GM23338 (cell line): ENCODE data around the gene TUBG1. TPM values are rescaled to one million over a fixed set of nuclear protein-coding genes. Genes with fewer than 3 reads are reported as not detected.

Experiments used
- ATAC-seq: fragments of 200-7000 bp; cut with Tn5 transposase; 3 replicates; pipeline ENCODE4 v1.9.1; 2020
- DNase-seq: peaks from one replicate; pipeline ENCODE4 v3.0.0-alpha.2; 2015; ENCODE audit warnings: low spot score
- H2AFZ ChIP-seq: fragments of 200-600 bp; sonication (generic); 2 replicates; pipeline ENCODE4 v1.8.0; 2016; ENCODE audit warnings: antibody characterized with exemption, mild to moderate bottlenecking, moderate library complexity
- H3F3A ChIP-seq: fragments of 200-600 bp; sonication (generic); replicated peaks from 2 replicates; pipeline ENCODE4 v1.8.0; 2017; ENCODE audit warnings: antibody characterized with exemption, mixed run types, low read depth
- H3K27ac ChIP-seq: fragments of 200-600 bp; sonication (generic); 2 replicates; pipeline ENCODE4 v1.6.1; 2016; ENCODE audit warnings: low read depth
- H3K27me3 ChIP-seq: fragments of 200-600 bp; sonication (generic); 2 replicates; pipeline ENCODE4 v1.8.0; 2016; ENCODE audit warnings: mild to moderate bottlenecking, mixed run types, moderate library complexity; ENCODE audit not compliant: insufficient read depth
- H3K36me3 ChIP-seq: fragments of 200-600 bp; sonication (generic); 2 replicates; pipeline ENCODE4 v1.8.0; 2016; ENCODE audit warnings: mild to moderate bottlenecking; ENCODE audit not compliant: insufficient read depth
- H3K4me1 ChIP-seq: fragments of 200-600 bp; sonication (generic); 2 replicates; pipeline ENCODE4 v1.8.0; 2016; ENCODE audit warnings: mild to moderate bottlenecking, moderate library complexity; ENCODE audit not compliant: insufficient read depth
- H3K4me2 ChIP-seq: fragments of 200-600 bp; sonication (generic); 2 replicates; pipeline ENCODE4 v1.7.1; 2017; ENCODE audit warnings: mixed run types
- H3K4me3 ChIP-seq: fragments of 200-600 bp; sonication (generic); 2 replicates; pipeline ENCODE4 v1.6.1; 2016; ENCODE audit warnings: mixed run types
- H3K79me2 ChIP-seq: fragments of 200-600 bp; sonication (generic); replicated peaks from 2 replicates; pipeline ENCODE4 v1.8.0; 2017; ENCODE audit warnings: mild to moderate bottlenecking; ENCODE audit not compliant: insufficient read depth
- H3K9me2 ChIP-seq: fragments of 200-600 bp; sonication (generic); 2 replicates; pipeline ENCODE4 v1.8.0; 2017; ENCODE audit not compliant: insufficient read depth
- H4K20me1 ChIP-seq: fragments of 200-600 bp; sonication (generic); replicated peaks from 2 replicates; pipeline ENCODE4 v1.8.0; 2017; ENCODE audit warnings: mild to moderate bottlenecking; ENCODE audit not compliant: insufficient read depth
- H3K27ac Mint-ChIP-seq: 2 replicates; pipeline ENCODE4 v1.8.0; 2020; ENCODE audit warnings: inconsistent platforms, mild to moderate bottlenecking, moderate library complexity, mixed read lengths
- H3K27me3 Mint-ChIP-seq: 3 replicates; pipeline ENCODE4 v1.8.0; 2022; ENCODE audit warnings: low read depth, mild to moderate bottlenecking, moderate library complexity, mixed read lengths, inconsistent platforms; ENCODE audit not compliant: insufficient read depth, poor library complexity
- H3K36me3 Mint-ChIP-seq: 3 replicates; pipeline ENCODE4 v1.8.0; 2021; ENCODE audit warnings: low read depth, mild to moderate bottlenecking, inconsistent platforms, moderate library complexity, mixed read lengths
- H3K4me1 Mint-ChIP-seq: 3 replicates; pipeline ENCODE4 v1.8.0; 2020; ENCODE audit warnings: mild to moderate bottlenecking, inconsistent platforms, mixed read lengths
- H3K4me3 Mint-ChIP-seq: 3 replicates; pipeline ENCODE4 v1.8.0; 2021; ENCODE audit warnings: moderate library complexity, mild to moderate bottlenecking, inconsistent platforms, mixed read lengths
- H3K9me3 Mint-ChIP-seq: 3 replicates; pipeline ENCODE4 v1.8.0; 2020; ENCODE audit warnings: moderate library complexity, mild to moderate bottlenecking, inconsistent platforms, mixed read lengths
- EZH2 ChIP-seq: fragments of 200-600 bp; sonication (generic); IDR thresholded peaks from one replicate; pipeline ENCODE4 v1.8.0; 2017; ENCODE audit warnings: antibody characterized with exemption, mild to moderate bottlenecking, low read depth; ENCODE audit not compliant: unreplicated experiment
- EZH2phosphoT487 ChIP-seq: fragments of 200-600 bp; sonication (generic); IDR thresholded peaks from one replicate; pipeline ENCODE4 v1.8.1; 2018; ENCODE audit warnings: antibody characterized with exemption; ENCODE audit not compliant: unreplicated experiment
- JUNB ChIP-seq: IDR thresholded peaks from one replicate; pipeline ENCODE4 v1.6.1; 2016; ENCODE audit warnings: antibody characterized with exemption; ENCODE audit not compliant: unreplicated experiment
- NANOG ChIP-seq: IDR thresholded peaks from 2 replicates; pipeline ENCODE4 v1.6.1; 2016; ENCODE audit warnings: antibody characterized with exemption, borderline replicate concordance
- POLR2AphosphoS5 ChIP-seq: IDR thresholded peaks from 2 replicates; pipeline ENCODE4 v1.6.1; 2016; ENCODE audit warnings: antibody characterized with exemption, low read depth
- STAT1 ChIP-seq: IDR thresholded peaks from one replicate; pipeline ENCODE4 v1.6.1; 2016; ENCODE audit warnings: antibody characterized with exemption; ENCODE audit not compliant: unreplicated experiment
- ZNF114 ChIP-seq: fragments of 250-450 bp; sonication (Bioruptor Pico); IDR thresholded peaks from 2 replicates; pipeline ENCODE4 v1.5.0; 2020; ENCODE audit warnings: mild to moderate bottlenecking, moderate library complexity
- ZNF331 ChIP-seq: fragments of 250-450 bp; sonication (Bioruptor Pico); IDR thresholded peaks from 2 replicates; pipeline ENCODE4 v1.5.0; 2020; ENCODE audit warnings: low read depth, mild to moderate bottlenecking, moderate library complexity
- polyA plus RNA-seq: library from polyadenylated mRNA; unstranded; fragments of >200 nt; fragmentation: Nextera tagmentation; extraction: Ambion mirVana; gene quantifications from 2 replicates; pipeline ENCODE4 v1.2.1, GENCODE V29; 2016
- total RNA-seq: library from RNA; depleted of rRNA; stranded (reverse); fragments of >200 nt; shearing (Covaris generic); gene quantifications from 2 replicates; pipeline ENCODE4 v1.2.3, GENCODE V29; 2014
- TF ChIP-seq, protein P1 (sequence below): fragments of 250-450 bp; sonication (Bioruptor Pico); IDR thresholded peaks from 2 replicates; pipeline ENCODE4 v1.5.0; 2020; ENCODE audit warnings: mild to moderate bottlenecking, moderate library complexity
- TF ChIP-seq, protein P2 (sequence below): IDR thresholded peaks from one replicate; pipeline ENCODE4 v1.6.1; 2018; ENCODE audit warnings: antibody characterized with exemption; ENCODE audit not compliant: unreplicated experiment

The TUBG1 gene
- total and polyA plus RNA-seq, 2 experiments from 2014 or later: 101 to 117 TPM

DNA sequence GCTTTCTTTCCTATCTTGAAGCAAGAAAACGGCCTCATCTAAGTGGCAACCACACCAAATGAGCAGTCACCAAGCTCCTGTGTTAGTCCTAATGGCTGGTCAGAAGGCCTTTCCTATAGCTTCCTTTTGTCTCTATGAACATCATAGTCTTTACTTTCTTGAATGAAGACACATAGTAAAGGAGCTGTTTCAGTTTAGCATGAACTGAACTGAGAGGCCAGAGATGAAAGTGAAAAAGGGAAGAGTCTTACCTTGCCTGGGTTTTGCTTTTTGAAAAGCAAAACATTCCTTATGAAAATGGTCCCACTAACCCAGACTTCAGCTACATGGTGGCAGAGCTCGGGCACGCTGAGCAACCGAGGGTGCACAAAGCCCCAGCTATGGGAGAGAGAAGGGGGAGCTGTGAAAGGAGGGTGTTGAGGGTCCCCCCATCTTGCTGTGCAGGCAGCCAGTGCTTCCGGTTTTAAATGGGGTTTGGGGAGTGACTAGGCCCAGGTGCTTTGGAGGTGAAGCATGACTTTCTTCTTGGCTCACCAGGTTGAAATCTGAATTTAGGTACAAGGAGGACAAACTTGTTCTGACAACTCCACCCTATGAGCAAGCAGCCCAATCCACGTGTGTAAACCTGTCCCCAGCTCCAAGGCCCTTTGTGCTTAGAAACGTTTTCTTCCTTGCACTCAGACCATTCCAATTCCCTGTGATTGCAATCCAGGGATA lies 22.8 kb upstream of the TUBG1 start:
- Histone ChIP-seq H3K9me2 (no peaks in the 10 kb centered on the region), H3K27me3 (no peaks in the 10 kb centered on the region), H4K20me1 (0 out of 2 replicates have a peak, but pooled peaks cover 4% of the 10 kb centered on the region), H2AFZ (no peak overlapping the region), H3K4me1 (no peaks in the 10 kb centered on the region), H3K4me2 (no peak overlapping the region), H3K4me3 (no peak overlapping the region), H3F3A (no peaks in the 10 kb centered on the region), H3K36me3 (peaks cover 29% of the 10 kb centered on the region), H3K79me2 (no peaks in the 10 kb centered on the region), H3K27ac (0 out of 2 replicates have a peak overlapping the region, but pooled peaks have one; percentile 14)
- peaks cover 5% of the 10 kb centered on the region for H3K27me3 Mint-ChIP-seq
- no peak for TF ChIP-seq ZNF114 (CRISPR knock-in tag)
- no peak for TF ChIP-seq EZH2phosphoT487
- TF ChIP-seq EZH2: no peak
- no peaks in the 10 kb centered on the region for H3K4me1 Mint-ChIP-seq
- ATAC-seq (no peak), DNase-seq (no peak)
- no peaks in the 10 kb centered on the region for H3K9me3 Mint-ChIP-seq
- no peak overlapping the region; the same call in 2 of the 3 replicates for H3K4me3 Mint-ChIP-seq
- H3K27ac Mint-ChIP-seq: no peak overlapping the region
- H3K36me3 Mint-ChIP-seq: peaks cover 57% of the 10 kb centered on the region

DNA sequence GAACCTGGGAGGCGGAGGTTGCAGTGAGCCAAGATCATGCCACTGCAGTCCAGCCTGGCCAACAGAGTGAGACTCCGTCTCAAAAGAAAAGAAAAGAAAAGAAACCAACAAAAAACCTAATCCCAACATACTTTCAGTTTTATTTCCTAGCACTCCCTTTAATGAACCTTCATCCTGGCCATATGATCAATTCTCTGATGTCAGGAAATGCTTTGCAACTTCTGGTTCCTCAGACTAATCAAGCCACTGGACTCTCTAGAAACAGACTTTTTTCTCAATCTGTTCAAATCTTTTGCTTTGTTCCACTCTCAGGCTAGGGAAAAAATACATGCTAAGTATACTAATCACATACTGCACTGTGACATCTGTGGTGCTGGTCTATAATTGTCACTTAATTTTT lies 18.6 kb upstream of the TUBG1 start:
- H3K4me1 ChIP-seq: no peaks in the 10 kb centered on the region
- TF ChIP-seq NANOG: no peak
- TF ChIP-seq STAT1: no peak
- TF ChIP-seq EZH2: no peak
- TF ChIP-seq ZNF331 (CRISPR knock-in tag): no peak
- TF ChIP-seq, protein P1, sequence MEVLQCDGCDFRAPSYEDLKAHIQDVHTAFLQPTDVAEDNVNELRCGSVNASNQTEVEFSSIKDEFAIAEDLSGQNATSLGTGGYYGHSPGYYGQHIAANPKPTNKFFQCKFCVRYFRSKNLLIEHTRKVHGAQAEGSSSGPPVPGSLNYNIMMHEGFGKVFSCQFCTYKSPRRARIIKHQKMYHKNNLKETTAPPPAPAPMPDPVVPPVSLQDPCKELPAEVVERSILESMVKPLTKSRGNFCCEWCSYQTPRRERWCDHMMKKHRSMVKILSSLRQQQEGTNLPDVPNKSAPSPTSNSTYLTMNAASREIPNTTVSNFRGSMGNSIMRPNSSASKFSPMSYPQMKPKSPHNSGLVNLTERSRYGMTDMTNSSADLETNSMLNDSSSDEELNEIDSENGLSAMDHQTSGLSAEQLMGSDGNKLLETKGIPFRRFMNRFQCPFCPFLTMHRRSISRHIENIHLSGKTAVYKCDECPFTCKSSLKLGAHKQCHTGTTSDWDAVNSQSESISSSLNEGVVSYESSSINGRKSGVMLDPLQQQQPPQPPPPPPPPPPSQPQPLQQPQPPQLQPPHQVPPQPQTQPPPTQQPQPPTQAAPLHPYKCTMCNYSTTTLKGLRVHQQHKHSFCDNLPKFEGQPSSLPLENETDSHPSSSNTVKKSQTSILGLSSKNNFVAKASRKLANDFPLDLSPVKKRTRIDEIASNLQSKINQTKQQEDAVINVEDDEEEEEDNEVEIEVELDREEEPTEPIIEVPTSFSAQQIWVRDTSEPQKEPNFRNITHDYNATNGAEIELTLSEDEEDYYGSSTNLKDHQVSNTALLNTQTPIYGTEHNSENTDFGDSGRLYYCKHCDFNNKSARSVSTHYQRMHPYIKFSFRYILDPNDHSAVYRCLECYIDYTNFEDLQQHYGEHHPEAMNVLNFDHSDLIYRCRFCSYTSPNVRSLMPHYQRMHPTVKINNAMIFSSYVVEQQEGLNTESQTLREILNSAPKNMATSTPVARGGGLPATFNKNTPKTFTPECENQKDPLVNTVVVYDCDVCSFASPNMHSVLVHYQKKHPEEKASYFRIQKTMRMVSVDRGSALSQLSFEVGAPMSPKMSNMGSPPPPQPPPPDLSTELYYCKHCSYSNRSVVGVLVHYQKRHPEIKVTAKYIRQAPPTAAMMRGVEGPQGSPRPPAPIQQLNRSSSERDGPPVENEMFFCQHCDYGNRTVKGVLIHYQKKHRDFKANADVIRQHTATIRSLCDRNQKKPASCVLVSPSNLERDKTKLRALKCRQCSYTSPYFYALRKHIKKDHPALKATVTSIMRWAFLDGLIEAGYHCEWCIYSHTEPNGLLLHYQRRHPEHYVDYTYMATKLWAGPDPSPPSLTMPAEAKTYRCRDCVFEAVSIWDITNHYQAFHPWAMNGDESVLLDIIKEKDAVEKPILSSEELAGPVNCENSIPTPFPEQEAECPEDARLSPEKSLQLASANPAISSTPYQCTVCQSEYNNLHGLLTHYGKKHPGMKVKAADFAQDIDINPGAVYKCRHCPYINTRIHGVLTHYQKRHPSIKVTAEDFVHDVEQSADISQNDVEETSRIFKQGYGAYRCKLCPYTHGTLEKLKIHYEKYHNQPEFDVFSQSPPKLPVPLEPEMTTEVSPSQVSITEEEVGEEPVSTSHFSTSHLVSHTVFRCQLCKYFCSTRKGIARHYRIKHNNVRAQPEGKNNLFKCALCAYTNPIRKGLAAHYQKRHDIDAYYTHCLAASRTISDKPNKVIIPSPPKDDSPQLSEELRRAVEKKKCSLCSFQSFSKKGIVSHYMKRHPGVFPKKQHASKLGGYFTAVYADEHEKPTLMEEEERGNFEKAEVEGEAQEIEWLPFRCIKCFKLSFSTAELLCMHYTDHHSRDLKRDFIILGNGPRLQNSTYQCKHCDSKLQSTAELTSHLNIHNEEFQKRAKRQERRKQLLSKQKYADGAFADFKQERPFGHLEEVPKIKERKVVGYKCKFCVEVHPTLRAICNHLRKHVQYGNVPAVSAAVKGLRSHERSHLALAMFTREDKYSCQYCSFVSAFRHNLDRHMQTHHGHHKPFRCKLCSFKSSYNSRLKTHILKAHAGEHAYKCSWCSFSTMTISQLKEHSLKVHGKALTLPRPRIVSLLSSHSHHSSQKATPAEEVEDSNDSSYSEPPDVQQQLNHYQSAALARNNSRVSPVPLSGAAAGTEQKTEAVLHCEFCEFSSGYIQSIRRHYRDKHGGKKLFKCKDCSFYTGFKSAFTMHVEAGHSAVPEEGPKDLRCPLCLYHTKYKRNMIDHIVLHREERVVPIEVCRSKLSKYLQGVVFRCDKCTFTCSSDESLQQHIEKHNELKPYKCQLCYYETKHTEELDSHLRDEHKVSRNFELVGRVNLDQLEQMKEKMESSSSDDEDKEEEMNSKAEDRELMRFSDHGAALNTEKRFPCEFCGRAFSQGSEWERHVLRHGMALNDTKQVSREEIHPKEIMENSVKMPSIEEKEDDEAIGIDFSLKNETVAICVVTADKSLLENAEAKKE (CRISPR knock-in tag): no peak
- TF ChIP-seq JUNB: no peak
- TF ChIP-seq, protein P2, sequence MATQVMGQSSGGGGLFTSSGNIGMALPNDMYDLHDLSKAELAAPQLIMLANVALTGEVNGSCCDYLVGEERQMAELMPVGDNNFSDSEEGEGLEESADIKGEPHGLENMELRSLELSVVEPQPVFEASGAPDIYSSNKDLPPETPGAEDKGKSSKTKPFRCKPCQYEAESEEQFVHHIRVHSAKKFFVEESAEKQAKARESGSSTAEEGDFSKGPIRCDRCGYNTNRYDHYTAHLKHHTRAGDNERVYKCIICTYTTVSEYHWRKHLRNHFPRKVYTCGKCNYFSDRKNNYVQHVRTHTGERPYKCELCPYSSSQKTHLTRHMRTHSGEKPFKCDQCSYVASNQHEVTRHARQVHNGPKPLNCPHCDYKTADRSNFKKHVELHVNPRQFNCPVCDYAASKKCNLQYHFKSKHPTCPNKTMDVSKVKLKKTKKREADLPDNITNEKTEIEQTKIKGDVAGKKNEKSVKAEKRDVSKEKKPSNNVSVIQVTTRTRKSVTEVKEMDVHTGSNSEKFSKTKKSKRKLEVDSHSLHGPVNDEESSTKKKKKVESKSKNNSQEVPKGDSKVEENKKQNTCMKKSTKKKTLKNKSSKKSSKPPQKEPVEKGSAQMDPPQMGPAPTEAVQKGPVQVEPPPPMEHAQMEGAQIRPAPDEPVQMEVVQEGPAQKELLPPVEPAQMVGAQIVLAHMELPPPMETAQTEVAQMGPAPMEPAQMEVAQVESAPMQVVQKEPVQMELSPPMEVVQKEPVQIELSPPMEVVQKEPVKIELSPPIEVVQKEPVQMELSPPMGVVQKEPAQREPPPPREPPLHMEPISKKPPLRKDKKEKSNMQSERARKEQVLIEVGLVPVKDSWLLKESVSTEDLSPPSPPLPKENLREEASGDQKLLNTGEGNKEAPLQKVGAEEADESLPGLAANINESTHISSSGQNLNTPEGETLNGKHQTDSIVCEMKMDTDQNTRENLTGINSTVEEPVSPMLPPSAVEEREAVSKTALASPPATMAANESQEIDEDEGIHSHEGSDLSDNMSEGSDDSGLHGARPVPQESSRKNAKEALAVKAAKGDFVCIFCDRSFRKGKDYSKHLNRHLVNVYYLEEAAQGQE: no peak
- TF ChIP-seq POLR2AphosphoS5: no peak
- H3K27me3 ChIP-seq: no peaks in the 10 kb centered on the region
- Mint-ChIP-seq H3K36me3 (peaks cover 32% of the 10 kb centered on the region), H3K9me3 (no peaks in the 10 kb centered on the region), H3K27me3 (peaks cover 5% of the 10 kb centered on the region), H3K4me1 (no peaks in the 10 kb centered on the region), H3K27ac (no peak overlapping the region), H3K4me3 (no peak overlapping the region)
- no peaks in the 10 kb centered on the region for H3K9me2 ChIP-seq
- H2AFZ ChIP-seq: no peak overlapping the region
- no peak overlapping the region for H3K4me2 ChIP-seq
- H3K79me2 ChIP-seq: peaks cover 4% of the 10 kb centered on the region; the same call in 1 of the 2 replicates
- H3K27ac ChIP-seq: no peak overlapping the region
- 0 out of 2 replicates have a peak, but pooled peaks cover 4% of the 10 kb centered on the region for H4K20me1 ChIP-seq
- DNase-seq (no peak), ATAC-seq (no peak)
- H3F3A ChIP-seq: no peaks in the 10 kb centered on the region
- H3K36me3 ChIP-seq: peaks cover 10% of the 10 kb centered on the region
- H3K4me3 ChIP-seq: no peak overlapping the region
